ENCODE results near the gene KLK5. TPM values are rescaled to one million over a fixed set of nuclear protein-coding genes. Genes with fewer than 3 reads are reported as not detected.

KLK5 gene
- total and polyA plus RNA-seq, 8 donors, result 0.21 to 0.99 (median 0.46) TPM; not detected in 1

- no peak overlapping the region for H3K4me3 ChIP-seq
- H3K36me3 ChIP-seq, result no peaks in the 10 kb centered on the region
- H3K27me3 ChIP-seq, result peaks cover 0 to 59% of the 10 kb centered on the region in 2 donors
- TF ChIP-seq CTCF (IDR thresholded peaks at IDR 0.05), result no peak
- intact Hi-C loops (cut with DNase I), result no loop called here
- DNase-seq, result no peak
- no peaks in the 10 kb centered on the region for H3K9me3 ChIP-seq
- no peak overlapping the region for H3K27ac ChIP-seq
- no peak for ATAC-seq
- H3K4me1 ChIP-seq, result no peaks in the 10 kb centered on the region
These were observed 29.3 kb upstream of the KLK5 start for GRCh38 chr19:50982186-50982585.

- no peak for TF ChIP-seq CTCF (IDR thresholded peaks at IDR 0.05)
- Histone ChIP-seq H3K27ac (no peak overlapping the region), H3K9me3 (no peaks in the 10 kb centered on the region), H3K27me3 (peaks cover 0 to 57% of the 10 kb centered on the region in 2 donors), H3K36me3 (no peaks in the 10 kb centered on the region), H3K4me1 (no peaks in the 10 kb centered on the region), H3K4me3 (no peak overlapping the region)
- no peak for ATAC-seq
- intact Hi-C loops (cut with DNase I), result no loop called here
- no peak for DNase-seq
These were observed 28.8 kb upstream of the KLK5 start for GRCh38 chr19:50981587-50982146.

GRCh38 chr19:50980208-50980607, 27.4 kb upstream of the KLK5 start:
- H3K4me1 ChIP-seq, result no peaks in the 10 kb centered on the region
- DNase-seq (no peak), ATAC-seq (no peak)
- no peak overlapping the region for H3K4me3 ChIP-seq
- H3K27ac ChIP-seq, result no peak overlapping the region
- intact Hi-C loops (cut with DNase I), result no loop called here
- peaks cover 0 to 58% of the 10 kb centered on the region in 2 donors for H3K27me3 ChIP-seq
- no peaks in the 10 kb centered on the region for H3K9me3 ChIP-seq
- H3K36me3 ChIP-seq, result no peaks in the 10 kb centered on the region
- no peak for TF ChIP-seq CTCF (IDR thresholded peaks at IDR 0.05)

GRCh38 chr19:50979758-50980157, 26.9 kb upstream of the KLK5 start:
- Histone ChIP-seq H3K36me3 (no peaks in the 10 kb centered on the region), H3K4me3 (no peak overlapping the region), H3K9me3 (no peaks in the 10 kb centered on the region), H3K27me3 (peaks cover 0 to 57% of the 10 kb centered on the region in 2 donors), H3K4me1 (no peaks in the 10 kb centered on the region), H3K27ac (no peak overlapping the region)
- DNase-seq (no peak), ATAC-seq (no peak)
- TF ChIP-seq CTCF (IDR thresholded peaks at IDR 0.05), result no peak
- intact Hi-C loops (cut with DNase I), result no loop called here

- no peaks in the 10 kb centered on the region for H3K36me3 ChIP-seq
- peaks cover 0 to 49% of the 10 kb centered on the region in 2 donors for H3K27me3 ChIP-seq
- no peaks in the 10 kb centered on the region for H3K9me3 ChIP-seq
- no peak overlapping the region for H3K27ac ChIP-seq
- intact Hi-C loops (cut with DNase I), result no loop called here
- H3K4me3 ChIP-seq, result no peak overlapping the region
- no peaks in the 10 kb centered on the region for H3K4me1 ChIP-seq
- ATAC-seq (no peak), DNase-seq (no peak)
- no peak for TF ChIP-seq CTCF (IDR thresholded peaks at IDR 0.05)
These were observed 26.0 kb upstream of the KLK5 start for GRCh38 chr19:50978772-50979390.
